NCI-H128 (cell line): Measurements from ENCODE around the gene SFSWAP.
"Not testable (repeated sequence)": the region's sequence is repeated elsewhere in the genome, so short reads cannot be mapped to it uniquely, and the experiment has no call there.

Experiments used
- DNase-seq: peaks from one replicate; lab custom pipeline; 2025; ENCODE audit not compliant: unreplicated experiment; lab: John Stamatoyannopoulos, UW

SFSWAP gene

GRCh38 chr12:131679186-131679585 lies 31.7 kb upstream of the SFSWAP start:
- DNase-seq = not testable (repeated sequence)

DNA sequence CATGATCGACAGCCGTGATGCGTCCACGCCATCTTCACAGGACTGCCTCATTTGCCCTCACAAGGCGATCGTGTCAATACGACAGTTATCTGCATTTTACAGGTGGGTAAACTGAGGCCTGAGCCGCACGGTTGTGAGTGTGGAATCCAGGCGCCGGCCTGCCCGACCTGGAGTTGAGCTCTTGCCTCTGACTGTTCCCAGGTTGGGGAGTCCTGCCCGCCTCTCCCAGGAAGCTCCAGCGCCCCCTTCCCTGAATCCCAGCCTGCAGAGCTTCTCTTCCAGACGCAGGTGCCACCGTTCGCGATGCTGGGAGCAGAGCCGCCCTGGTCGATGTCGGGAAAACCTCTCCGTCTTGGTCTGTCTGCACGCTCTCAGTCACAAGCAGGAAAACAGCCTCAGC lies 31.1 kb upstream of the SFSWAP start:
- not testable (repeated sequence) for DNase-seq

GRCh38 chr12:131680392-131681256 lies 30.3 kb upstream of the SFSWAP start:
- not testable (repeated sequence) for DNase-seq

DNA sequence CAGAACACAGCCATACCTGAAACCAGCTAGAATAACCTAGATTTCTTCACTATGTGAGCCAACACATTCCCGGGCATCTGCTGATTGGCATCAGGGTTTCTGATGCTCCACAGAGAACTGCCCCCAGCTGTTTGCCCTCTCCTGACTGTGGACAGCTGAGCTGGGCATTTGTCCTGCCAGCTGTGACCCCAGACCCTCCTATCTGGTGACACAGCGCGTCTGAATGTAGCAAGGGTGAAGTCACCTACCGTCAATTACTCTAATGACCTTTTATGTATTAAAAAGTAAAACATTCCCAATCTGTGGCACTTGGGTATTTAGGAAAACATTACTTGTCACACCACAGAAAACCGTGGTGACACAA lies 29.7 kb upstream of the SFSWAP start:
- DNase-seq = no peak

DNA sequence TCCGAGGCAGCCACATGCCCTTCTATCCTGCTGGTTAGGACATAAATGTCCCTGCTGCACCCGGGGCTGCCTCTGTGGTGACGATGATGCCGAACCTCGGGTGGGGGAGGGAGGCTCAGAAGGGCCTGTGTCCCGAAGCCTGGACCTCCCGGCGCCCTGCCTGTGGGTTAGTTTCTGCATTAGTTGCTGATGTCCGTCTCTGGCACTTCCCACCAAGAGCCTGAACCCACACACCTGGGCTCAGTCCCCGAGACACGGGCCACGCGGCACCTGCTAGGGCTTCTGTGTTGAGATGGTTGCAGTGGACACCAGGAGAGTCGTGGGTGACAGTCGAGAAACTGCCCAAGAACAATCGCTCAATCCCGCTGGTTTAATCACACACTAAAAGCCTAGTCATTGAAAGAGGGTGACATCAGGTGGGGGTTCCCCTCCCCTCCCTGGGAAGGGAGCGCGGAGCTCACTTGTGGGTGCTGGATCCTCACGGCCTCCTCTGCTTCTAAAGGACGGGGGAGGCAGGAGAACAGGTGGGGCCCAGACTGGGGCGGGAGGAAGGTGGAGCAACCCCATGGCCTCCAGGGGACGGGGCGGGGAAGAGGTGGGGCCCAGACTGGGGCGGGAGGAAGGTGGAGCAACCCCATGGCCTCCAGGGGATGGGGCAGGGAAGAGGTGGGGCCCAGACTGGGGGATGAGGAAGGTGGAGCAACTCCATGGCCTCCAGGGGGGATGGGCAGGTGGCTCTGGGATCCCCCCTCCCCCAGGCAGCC lies 29.0 kb upstream of the SFSWAP start:
- not testable (repeated sequence) for DNase-seq

- DNase-seq = no peak
These were observed 28.4 kb upstream of the SFSWAP start for GRCh38 chr12:131682510-131682895.

- DNase-seq = no peak
These were observed 27.4 kb upstream of the SFSWAP start for GRCh38 chr12:131683266-131684014.

- DNase-seq = no peak
These were observed 26.7 kb upstream of the SFSWAP start for GRCh38 chr12:131684015-131684725.

GRCh38 chr12:131687346-131688125 lies 23.4 kb upstream of the SFSWAP start:
- DNase-seq = no peak

DNA sequence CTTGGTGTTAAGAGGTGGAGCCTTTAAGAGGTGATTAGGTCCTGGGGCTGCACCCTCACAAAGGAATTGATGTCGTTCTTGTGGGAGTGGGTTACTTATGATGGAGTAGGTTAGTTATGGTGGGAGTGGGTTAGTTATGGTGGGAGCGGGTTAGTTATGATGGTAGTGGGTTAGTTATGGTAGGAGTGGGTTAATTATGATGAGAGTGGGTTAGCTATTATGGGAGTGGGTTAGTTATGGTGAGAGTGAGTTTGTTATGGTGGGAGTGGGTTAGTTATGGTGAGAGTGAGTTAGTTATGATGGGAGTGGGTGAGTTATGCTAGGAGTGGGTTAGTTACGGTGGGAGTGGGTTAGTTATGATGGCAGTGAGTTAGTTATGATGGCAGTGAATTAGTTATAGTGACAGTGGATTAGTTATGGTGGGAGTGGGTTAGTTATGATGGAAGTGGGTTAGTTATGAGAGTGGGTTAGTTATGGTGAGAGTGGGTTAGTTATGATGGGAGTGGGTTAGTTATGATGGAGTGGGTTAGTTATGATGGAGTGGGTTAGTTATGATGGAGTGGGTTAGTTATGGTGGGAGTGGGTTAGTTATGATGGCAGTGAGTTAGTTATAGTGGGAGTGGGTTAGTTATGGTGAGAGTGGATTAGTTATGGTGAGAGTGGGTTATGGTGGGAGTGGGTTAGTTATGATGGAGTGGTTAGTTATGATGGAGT lies 22.6 kb upstream of the SFSWAP start:
- DNase-seq = no peak

DNA sequence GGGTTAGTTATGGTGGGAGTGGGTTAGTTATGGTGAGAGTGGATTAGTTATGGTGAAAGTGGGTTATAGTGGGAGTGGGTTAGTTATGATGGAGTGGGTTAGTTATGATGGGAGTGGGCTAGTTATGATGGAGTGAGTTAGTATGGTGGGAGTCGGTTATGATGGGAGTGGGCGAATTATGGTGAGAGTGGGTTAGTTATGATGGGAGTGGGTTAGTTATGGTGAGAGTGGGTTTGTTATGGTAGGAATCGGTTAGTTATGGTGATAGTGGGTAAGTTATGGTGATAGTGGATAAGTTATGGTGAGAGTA lies 22.1 kb upstream of the SFSWAP start:
- no peak for DNase-seq

GRCh38 chr12:131690320-131690719 lies 20.6 kb upstream of the SFSWAP start:
- no peak for DNase-seq

DNA sequence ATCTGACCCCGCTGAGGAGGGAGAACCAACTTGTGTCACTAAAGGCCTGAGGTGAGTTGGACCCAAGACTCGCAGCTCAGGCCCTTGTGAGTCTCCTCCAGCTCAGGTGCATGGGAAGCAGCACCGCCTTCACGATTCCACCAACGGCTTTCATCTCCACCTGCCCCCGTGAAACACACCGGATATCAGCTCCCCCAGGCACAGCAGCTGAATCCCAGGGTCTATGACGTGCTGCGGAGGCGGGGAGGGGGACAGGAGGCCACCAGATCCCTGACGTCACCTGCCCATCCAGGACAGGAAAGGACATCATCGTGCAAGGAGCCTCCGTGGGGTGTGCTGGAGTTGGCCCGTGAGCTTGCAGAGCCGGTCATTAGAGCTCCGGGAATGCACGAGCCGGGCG lies 18.5 kb upstream of the SFSWAP start:
- DNase-seq = no peak

DNA sequence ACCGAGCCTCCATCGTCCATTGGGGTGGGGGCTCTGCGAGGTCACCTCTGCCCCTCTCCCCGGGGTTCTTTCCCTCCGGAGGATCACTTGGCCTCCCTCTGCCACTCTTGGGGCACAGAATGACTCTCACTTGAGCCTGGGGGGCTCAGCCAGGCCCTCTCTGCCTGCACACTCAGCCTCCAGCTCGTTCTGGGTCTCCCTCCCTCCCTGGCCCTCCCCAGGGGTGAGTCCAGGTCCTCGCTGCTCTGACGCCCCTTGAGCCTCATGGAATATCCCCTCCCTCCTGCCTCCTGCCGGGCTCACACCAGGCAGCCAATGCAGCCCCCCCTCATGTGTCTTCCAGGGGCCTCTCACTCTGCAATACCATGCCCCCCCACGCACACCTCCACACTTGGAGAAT lies 17.7 kb upstream of the SFSWAP start:
- DNase-seq = no peak

DNA sequence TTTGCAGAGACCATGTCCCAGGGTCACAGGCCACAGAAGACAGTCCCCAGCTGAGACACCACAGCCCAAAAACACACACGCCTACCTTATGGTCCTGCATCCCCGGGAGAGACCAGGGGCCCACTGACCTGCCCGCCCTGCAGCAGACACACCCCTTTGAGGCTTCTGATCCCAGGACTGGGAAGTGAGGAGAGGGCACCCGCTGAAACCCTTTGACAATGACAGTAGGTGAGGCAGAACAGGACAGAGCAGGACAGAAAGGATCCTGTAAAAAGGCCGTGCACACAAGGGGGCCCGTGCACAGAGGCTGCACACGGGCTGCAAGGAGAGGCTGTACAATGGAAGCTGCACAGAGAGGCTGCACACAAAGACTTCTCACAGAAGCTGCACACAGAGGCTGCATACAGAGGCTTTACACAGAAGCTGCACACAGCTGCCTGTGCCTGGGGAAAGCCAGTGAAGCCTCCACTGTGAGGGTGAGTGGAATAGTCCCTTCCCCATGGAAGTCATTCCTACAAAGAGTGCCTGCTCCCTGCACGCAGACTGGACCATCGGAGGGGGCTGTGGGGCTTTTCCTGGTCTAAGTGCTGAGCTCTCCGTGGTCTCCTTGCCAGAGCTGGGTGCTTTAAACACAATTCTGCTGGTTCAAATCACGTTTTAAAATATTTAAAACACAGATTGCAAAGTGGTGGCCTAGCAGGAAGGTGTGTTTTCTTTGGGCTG lies 16.6 kb upstream of the SFSWAP start:
- DNase-seq = no peak

DNA sequence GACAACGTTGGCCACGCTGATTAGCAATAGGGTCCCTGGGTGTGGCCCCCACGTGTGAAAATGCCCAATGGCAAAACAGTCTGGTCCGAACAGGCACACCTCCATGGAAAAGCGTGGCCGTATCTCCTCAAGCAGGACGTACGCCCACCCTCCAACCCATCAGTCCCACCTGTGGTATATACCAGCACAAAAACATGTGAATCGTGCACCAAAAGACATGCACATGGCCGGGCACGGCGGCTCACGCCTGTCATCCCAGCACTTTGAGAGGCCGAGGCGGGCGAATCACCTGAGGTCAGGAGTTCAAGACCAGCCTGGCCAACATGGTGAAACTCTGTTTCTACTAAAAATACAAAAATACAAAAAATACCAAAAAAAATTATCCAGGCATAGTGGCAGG lies 14.9 kb upstream of the SFSWAP start:
- DNase-seq = no peak

GRCh38 chr12:131698286-131698685 lies 12.6 kb upstream of the SFSWAP start:
- DNase-seq = no peak

GRCh38 chr12:131699434-131699833 lies 11.5 kb upstream of the SFSWAP start:
- no peak for DNase-seq

GRCh38 chr12:131700271-131700670 lies 10.6 kb upstream of the SFSWAP start:
- no peak for DNase-seq
